Stimulated activated CD8-positive, alpha-beta memory T cell treated with anti-CD3 and anti-CD28 coated beads, Interleukin-15, amount 100 ng/mL, for 48 hours (primary cell): Measurements from ENCODE around the gene TLE1.
"Not testable (repeated sequence)": the region's sequence is repeated elsewhere in the genome, so short reads cannot be mapped to it uniquely, and the experiment has no call there.

Experiments used
- DNase-seq, 2 donors: peaks; one replicate each; pipeline ENCODE4 v3.0.0-alpha.2; 2020; ENCODE audit warnings: low read depth in 2 of 2

Gene TLE1

GRCh38 chr9:81652058-81652687 lies 37.2 kb downstream of the TLE1 start:
- DNase-seq: no peak

- DNase-seq: no peak
Measured at GRCh38 chr9:81650586-81651515, 38.5 kb downstream of the TLE1 start.

- DNase-seq: no peak
Measured at GRCh38 chr9:81649475-81650240, 39.7 kb downstream of the TLE1 start.

GRCh38 chr9:81648891-81649290 lies 40.5 kb downstream of the TLE1 start:
- DNase-seq: no peak

- no peak for DNase-seq
Measured at GRCh38 chr9:81646337-81646736, 43.0 kb downstream of the TLE1 start.

GRCh38 chr9:81644513-81644912 lies 44.8 kb downstream of the TLE1 start:
- DNase-seq: not testable (repeated sequence)

GRCh38 chr9:81637276-81637675 lies 52.1 kb downstream of the TLE1 start:
- DNase-seq: no peak

GRCh38 chr9:81636255-81636599 lies 53.1 kb downstream of the TLE1 start:
- DNase-seq: no peak

- no peak for DNase-seq
Measured at GRCh38 chr9:81635521-81636254, 53.7 kb downstream of the TLE1 start.

- DNase-seq: no peak
Measured at GRCh38 chr9:81634915-81635516, 54.3 kb downstream of the TLE1 start.

GRCh38 chr9:81633952-81634854 lies 55.1 kb downstream of the TLE1 start:
- no peak for DNase-seq

GRCh38 chr9:81632599-81632998 lies 56.7 kb downstream of the TLE1 start:
- no peak for DNase-seq

GRCh38 chr9:81631218-81631745 lies 58.1 kb downstream of the TLE1 start:
- no peak for DNase-seq

GRCh38 chr9:81629440-81629839 lies 59.9 kb downstream of the TLE1 start:
- DNase-seq: no peak

- DNase-seq: no peak
Measured at GRCh38 chr9:81628897-81629296, 60.5 kb downstream of the TLE1 start.

GRCh38 chr9:81627481-81627880 lies 61.9 kb downstream of the TLE1 start:
- no peak for DNase-seq

- no peak for DNase-seq
Measured at GRCh38 chr9:81626511-81626910, 62.8 kb downstream of the TLE1 start.

GRCh38 chr9:81625969-81626368 lies 63.4 kb downstream of the TLE1 start:
- DNase-seq: no peak

- DNase-seq: no peak
Measured at GRCh38 chr9:81623778-81624177, 65.6 kb downstream of the TLE1 start.
